ENCODE results near the gene SIGLEC12.

The SIGLEC12 gene

DNA sequence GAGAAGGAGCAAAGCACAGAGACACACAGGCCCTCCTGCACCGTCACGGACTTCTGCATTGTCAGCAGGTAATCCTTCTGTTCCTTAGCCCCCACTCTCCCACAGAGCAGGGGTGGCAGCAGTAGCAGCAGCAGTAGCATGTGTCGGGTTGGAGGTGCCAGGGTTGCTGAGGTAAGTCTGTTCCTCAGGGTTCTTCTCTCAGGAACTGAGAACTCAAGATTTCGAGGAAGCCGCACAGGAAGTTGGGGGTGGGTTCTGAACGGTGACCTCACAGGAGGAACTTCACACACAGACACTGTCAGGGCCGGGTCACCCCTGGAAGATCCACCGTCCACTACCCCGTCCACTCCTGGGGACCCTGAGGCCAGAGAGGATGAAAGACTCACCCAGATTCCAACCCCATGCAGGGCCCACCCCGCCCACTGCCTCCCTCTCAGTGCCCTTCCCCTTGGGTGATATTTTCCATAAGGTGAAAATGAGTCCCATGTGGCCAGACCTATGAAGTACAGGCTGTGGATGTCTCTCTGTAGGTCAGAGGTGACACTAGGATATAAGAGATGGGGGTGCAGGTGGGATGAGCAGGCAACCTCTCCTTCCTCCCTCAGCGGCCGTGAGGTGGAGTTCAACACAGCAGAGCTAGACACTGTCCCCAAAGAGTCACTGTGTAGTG lies at the start of gene SIGLEC12:
SIGLEC12 (minus strand) TSS at position 207 of the 670 bp plus-strand sequence; CDS start at position 140, 67 bp downstream.
- no peak for DNase-seq

DNA sequence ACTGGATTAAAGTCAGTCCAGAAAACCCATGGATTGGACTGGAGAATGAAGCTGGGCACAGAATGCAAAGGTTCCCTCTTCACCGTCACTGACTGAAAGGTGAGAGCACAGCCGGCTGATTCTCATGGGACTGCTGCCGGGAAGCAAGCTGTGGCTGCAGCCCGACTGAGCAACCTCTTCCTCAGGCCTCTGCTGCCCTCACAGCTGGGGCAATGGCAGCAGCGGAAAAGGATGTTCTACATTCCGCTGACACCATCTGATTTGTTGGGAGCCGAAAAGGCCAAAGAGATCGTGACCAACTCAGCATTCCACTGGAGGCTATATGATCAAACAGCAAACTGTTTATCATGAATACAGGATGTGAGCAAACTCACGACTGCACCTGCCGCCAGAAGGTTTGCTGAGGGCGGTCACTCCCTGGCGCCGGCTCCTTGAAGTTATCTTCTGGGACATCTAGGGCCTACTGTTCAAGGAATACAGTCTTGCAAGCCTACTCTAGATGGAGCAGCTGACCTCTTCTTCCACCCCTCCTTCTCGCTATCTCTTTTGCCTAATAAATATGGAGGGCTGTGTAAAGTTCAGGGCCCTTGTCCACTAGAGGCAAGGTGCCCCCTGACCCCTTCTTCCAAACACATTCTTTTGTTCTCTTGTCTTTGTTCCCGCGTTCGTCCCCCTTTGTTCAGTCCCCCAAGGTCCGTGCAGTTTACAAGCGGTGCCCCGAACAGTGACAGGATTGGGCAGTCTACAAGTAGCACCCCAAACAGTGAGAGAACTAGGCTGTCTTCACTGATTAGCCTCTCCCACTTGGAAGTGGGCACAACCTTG lies 49.5 kb upstream of the SIGLEC12 start:
- DNase-seq: no peak

DNA sequence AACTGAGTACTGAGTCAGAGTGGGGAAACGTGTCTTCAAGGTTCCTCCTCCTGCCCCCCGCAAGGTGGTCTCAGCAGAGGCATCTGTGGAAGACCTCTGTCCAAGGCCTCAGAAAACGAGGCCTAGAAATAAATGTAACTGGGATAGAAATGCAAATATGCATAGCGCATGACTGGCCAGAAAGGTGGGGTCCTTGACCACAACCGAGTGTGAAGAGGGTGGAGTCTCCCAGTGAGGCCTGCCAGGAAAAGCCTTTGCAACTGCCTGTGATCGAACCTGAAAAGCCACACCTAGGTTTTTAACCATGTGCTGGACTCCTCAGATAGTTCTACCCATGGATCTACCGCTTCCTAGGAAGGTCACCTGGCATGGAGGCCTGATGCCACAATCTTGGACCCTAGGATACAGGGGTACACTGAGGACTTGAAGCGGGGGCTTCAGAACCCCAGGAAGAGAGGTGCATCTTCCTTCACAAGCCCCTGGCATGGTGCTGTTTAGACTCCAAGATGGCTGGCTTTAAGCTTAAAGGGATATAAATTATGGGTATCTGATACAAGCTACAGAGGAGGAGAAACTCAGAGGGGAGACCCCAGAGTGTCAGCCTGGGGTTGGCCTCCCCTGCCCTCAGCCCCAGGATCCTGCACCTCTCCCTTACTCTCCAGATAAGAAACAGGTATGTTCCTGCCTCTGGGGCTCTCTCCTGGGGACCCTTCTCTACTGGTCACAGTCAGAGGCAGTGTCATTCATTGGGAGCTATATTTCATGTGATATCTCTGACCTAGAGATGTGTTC lies 48.1 kb upstream of the SIGLEC12 start:
- no peak for DNase-seq

DNA sequence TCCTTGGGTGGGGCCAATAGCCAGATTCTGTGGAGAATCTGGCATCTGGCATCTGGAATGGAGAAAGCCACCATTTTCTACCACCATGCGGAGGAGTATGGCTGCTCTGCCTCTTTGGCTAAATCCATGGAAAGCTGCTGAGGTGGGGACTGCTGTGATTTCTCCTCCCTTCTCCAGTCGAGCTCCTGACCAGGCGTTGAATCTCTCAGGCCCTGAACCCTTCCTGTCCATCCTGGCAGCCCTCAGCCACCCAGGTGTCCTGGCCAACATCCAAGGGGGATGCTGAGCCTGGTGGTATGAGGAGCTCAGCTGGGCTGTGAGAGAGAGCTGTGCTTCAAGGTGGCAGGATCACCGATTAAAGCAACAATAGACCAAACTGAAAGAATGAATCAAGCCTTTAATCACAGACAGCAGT lies 47.3 kb upstream of the SIGLEC12 start:
- DNase-seq: no peak

DNA sequence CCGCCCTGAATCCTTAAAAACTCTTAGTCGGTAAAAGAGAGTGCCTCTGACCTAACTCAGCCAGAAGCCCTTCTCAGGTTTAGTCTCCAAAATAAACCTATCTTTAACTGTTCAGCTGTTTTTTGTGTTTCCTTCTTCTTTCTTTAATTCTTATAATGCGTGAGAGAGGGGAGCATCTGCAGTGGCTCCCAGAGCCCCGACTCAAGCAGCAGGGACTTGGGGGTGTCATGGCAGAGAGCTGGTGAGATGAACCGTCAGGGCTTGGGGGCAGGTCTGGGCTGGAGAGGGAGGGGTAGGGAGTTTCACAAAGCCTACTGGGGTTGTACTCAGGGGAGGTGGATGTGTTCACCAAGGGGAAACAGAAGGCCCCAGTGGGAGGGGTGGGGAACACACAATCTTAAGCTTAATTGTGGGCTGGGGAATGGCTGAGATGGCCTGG lies 46.6 kb upstream of the SIGLEC12 start:
- DNase-seq: no peak

DNA sequence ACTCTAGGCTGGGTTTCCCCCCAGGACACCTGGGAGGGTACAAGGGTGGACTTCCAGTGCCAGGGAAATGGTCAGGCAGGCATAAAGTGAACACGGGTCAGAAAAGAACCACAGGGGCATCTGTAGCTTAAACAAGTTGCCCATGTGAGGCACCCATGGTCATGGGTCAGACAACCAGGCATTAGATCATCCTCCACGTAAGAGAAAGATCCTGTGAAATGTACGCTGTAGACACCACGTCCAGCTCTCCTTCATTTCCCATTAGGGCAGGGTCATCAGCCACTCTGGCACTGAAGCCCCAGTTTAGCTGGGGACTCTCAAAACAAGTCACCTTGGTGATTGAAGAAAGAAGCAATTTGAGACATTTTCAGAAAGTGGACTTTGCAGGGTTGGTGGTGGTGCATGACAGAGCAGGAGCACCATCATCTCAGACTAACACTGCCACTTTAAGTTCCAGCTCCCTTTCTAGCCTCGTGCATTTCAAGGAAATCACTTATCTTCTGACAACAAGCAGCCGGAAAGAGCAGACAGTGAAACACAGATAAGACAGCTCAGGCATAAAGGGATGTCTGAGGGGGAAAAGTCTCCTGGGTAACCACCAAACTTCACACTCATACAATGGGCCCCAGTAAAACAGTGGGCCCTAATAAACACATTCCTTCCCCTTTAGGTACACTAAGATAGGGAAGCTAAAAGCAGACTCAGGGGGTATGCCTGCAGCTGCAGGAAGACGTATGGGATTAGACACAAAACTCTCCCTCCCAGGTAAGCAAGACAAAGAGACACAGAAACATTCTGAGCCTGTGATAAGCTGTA lies 46.0 kb upstream of the SIGLEC12 start:
- DNase-seq: no peak

DNA sequence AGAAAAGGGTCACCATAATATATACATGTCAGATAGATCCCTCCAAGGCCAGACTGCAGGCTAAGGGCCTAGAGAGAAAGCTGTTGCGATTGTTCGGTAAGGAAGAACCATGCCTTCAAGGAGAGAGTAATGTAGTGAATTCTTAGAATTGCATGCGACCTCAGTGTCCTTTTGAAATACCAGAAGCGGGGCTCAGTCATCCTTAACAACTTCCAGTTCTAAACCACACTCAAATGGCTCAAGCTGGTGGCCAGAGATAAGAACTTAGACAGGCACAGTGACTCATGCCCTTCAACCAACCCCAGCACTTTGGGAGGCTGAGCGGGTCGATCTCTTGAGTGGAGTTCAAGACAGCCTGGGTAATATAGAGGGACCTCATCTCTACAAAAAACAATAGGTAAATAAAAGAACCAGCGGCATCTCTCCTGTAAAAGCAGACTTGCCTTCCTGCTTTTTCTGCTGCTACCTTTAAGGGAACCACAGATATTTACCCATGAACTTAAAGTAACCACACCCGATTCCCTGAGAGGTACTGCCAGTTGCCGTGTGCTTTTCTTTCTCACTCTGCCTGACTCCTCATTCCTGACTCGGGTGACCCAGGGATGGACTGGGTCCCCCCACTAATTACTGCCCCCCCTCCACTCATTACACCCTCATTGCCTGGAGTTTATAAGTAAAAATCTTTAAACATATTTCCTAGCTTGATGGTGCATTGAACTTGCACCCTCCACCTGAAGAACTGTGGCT lies 45.2 kb upstream of the SIGLEC12 start:
- DNase-seq: no peak

DNA sequence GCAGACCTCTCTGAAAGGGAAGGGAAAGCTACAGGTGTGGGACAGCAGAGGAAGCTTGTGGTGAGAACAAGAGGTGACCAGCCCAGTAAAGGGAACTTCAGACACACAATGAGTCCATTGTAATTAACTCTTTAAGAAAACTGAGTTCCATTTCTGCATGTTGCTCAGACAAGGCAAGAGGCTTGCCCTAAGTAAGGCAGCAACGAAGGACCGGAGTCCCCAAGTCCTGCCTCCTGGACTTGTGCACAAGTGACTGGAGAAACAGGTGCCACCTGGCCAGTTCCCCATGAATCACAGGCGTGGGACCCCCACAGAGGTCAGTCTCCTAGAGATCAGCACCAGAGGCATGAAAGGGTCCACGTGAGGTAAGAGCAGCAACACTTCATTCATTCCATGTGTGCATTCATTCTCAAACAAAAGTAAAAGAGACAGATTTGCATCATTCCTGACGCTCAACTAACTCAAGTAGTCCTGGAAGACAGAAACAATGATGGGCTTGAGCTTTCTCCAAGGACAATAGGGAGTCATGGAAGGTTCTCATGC lies 44.6 kb upstream of the SIGLEC12 start:
- no peak for DNase-seq

DNA sequence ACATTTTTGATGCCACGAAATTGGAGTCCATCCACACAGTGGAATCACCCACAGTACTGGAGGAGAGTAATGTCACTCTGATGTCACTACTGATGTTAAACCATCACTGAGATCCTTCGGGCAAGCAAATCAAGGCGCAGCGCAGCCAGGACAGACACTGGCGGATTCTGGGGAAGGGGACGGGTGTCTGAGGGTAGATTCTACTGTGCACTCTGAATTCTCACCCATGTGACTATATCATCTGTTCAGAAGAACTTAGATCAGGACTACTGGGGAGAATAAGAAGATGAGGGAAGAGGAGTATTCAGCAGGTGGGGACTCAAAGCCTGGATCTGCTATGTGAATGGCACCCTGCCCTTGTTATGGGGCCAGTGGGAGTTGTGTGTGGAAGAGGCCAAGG lies 42.4 kb upstream of the SIGLEC12 start:
- DNase-seq: no peak

DNA sequence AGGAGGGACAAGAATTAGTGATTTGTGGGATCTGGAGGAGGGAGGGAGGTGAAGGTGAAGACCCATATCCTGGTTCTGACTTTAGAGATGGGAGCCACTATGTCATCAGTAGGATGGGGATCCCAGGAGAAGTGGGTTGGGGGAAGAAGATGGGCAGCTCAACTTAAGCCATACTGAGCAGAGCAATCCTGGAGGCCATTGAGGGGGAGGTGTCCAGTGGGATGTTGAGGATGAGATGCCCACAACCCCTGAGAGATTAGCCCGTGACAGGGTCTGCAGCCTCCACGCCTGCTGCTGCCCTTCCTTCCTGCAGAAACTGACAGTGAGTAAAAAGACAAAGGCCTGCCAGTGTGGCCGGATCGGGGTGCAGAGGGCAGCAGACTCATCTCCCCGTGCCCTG lies 41.1 kb upstream of the SIGLEC12 start:
- DNase-seq: no peak

DNA sequence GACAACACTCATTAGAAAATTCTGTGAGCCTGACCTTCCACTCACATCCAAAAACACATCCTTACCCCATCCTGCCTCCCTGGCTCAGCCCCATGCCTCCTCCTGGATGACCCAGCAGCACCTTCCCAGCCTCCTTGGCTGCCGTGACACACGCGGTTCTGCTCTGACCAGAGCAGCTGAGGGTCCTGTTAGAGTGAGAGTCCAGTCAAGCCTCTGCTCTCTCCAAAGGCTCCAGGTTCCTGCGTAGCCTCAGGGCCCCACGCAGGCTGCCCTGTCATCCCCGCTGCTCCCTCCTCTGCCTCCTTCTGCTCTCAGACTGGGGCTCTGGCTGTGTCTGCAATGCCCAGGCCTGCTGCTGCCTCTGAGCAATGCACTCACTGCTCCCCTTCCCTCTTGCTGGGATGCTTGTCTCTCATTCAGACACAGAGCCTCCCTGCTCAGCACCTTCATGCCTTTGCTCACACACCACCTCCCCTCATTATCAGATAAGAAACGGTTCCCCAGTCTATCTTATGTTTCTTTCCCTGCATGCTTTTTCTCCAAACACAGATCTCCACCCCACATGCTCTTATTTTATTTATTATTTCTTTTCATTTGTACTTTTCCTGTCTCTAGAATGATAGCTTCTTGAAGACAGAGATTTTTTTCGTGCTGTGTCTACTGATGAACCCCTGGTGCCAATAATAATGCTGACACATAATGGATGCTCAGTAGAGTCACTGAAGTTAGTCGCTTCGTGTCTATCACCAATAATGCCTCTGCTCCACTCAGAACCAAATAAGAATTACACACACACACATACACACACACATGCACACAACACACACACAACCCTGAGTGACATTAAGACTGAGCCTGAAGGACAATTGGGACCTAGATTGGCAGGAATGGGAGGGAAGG lies 40.1 kb upstream of the SIGLEC12 start:
- no peak for DNase-seq

DNA sequence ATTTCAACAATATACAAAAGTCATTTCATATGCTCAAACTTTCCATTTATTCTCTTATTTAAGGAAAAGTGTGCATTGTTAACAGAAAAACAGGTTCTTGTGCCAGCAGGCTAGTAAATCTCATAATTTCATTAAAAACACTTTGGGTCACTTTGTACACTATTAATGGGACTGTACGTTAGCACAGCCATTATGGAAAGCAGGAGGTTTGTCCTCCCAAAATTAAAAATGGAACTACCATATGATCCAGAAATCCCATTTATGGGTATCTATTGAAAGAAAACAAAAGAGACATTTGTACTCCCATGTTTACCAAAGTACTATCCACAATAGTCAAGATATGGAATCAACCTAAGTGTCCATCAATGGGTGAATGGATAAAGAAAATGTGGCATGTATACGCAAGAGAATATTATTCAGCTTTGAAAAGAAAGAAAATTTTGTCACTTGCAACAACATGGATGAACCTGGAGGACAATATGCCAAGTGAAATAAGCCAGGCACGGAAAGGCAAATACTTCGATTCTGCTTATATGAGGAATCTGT lies 38.3 kb upstream of the SIGLEC12 start:
- no peak for DNase-seq

DNA sequence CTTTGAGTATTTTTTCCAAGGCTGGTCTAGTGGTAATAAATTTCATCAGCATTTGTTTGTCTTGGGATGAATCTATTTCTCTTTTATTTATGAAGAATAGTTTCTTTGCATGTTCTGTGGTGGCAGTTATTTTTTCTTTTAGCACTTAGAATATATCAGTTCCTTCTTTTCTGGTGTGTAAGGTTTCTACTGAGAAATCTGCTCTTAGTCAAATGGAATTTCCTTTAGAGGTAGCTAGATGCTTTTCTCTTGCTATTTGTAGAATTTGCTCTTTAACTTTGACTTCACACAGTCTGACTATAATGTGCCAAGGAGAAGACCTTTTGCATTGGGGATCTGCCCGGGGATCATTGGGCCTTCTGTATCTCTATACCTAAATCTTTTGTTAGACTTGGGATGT lies 33.9 kb upstream of the SIGLEC12 start:
- DNase-seq: no peak

DNA sequence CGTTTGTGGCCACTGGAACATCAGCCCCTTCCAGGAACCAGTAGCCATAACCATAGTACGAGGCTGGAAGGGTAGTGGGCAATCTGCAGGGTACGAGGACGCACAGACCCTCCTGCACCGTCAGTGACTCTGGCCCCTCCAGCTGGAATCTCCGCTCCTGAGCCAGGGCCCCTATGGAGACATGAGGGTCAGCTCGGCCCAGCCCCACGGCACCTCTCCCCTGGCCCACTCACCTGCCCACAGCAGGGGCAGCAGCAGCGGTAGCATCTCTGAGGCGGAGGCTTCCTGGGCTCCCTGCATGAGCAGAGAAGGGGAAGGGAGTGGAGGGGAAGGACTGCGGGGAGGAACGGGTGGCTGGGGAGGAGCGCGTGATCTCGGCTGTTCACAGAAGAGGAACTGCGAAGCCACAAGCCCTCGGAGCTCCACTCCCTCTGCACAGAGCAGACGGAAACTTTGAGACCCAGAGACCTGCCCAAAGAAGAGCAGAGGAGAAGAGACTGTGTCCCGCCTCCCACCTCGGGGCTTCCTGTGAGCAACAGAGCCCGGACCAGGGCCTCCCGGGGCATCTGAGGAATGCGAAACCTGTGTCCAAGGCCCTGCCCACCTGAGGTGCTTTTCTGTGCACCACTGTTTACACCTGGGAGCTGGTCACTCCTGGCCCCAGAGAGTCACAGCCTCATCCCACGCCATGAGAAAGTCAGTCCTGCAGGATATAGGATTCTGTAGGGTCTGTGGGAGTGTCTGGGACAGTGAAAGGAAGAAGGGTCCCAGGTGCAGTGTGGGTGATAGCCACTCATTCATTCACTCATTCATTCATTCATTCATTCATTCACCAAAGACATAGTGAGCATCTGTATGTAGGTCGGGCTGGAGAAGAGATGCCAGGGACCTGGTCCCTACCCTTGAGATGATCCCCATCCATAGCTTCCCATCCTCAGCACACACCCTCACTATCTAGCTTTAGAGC lies 30.0 kb upstream of the SIGLEC12 start, which contains the start of gene SIGLEC6:
SIGLEC6 (minus strand) TSS at position 322 of the 967 bp plus-strand sequence; CDS start at position 300, 22 bp downstream.
- DNase-seq: no peak

DNA sequence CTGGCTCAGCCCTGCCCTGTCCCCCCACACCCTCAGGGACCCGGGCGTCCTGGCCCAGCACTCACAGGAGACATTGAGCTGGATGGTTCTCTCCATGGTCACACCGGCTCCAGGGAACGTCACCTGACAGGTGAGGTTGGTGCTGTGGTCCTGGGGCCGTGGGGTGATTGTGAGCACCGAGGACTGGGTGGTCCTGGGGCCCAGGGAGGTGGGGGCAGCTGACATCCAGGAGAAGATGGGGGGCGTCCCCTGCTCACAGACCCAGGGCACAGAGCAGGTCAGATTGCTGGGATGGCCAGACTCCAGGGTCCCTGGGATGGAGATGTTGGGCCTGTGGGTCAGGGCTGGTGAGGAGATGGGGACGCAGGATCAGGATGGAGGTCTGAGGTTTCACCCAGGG lies 29.0 kb upstream of the SIGLEC12 start:
- no peak for DNase-seq

DNA sequence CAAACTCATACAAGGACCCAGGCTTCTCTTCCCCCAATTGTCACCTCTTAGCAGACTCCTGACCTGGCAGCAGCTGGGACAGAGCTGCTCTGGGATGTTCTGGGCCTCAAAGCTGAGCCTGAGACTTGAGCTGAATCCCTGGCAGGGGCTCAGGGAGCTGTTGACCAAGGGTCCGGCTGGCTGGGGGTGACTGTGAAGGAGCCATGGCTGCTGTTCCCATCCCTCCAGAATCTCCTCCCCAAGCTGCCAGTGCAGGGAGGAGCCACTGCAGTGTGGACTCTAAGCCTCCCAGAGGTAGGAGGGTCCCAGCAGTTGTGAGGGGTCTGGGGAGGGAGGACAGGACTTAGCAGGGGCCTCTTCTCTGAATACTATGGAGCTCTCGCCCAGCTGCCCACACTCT lies 27.7 kb upstream of the SIGLEC12 start:
- DNase-seq: no peak

DNA sequence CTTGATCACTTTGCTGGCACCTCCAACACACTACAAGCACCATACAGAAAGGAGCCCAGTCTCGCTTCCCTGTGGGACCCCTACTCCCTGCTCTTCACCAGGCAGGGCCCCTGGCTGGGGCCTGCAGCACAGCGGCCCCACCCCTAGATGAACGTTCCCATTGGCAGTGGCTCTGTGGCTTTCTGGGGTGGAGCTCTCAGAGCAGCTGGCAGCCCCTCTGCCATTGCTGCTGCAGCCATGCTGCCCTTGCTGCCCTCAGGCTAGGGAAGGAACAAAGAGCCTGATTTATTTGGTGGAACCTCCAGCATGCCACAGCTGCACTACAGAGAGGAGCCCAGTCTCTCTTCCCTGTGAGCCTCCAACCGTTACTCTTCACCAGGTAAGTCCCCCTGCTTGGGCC lies 24.1 kb upstream of the SIGLEC12 start:
- DNase-seq: no peak

DNA sequence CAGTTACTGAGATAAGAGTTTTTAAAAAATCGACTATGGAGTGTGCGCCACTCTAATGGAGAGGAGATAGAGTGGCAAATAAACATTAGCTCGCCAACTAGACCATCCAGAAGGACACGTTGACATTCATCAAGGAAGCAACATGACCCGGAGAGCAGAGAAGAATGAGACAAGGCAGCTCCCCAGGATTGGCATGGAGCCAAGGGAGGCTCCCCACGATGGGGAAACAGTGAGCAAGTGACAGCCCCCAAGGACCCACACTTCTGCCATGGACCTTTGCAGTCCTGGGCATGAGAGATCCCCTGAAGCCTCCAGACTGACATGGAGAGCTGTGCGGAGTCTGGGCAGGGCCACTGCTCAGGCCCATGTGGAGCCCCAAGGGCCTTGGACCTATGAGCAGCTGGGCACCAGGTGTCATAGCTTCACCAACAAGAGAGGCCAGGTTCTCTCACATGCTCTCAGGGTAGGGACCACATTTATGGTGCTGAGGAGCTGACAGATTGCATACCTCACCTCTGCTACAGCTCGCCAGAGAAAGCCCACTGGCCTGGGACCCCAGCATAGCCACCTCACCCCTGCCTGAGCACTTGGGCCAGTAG lies 23.2 kb upstream of the SIGLEC12 start:
- DNase-seq: no peak
